Measurements from ENCODE around the gene FXYD3. TPM values are rescaled to one million over a fixed set of nuclear protein-coding genes. Genes with fewer than 3 reads are reported as not detected.
A peak's percentile ranks its signal among the peaks of the same experiment; 100 is the strongest.

Gene FXYD3
- total RNA-seq, 4 donors from 2014 or later, result 0.26 to 13.4 TPM; not detected in 2

DNA sequence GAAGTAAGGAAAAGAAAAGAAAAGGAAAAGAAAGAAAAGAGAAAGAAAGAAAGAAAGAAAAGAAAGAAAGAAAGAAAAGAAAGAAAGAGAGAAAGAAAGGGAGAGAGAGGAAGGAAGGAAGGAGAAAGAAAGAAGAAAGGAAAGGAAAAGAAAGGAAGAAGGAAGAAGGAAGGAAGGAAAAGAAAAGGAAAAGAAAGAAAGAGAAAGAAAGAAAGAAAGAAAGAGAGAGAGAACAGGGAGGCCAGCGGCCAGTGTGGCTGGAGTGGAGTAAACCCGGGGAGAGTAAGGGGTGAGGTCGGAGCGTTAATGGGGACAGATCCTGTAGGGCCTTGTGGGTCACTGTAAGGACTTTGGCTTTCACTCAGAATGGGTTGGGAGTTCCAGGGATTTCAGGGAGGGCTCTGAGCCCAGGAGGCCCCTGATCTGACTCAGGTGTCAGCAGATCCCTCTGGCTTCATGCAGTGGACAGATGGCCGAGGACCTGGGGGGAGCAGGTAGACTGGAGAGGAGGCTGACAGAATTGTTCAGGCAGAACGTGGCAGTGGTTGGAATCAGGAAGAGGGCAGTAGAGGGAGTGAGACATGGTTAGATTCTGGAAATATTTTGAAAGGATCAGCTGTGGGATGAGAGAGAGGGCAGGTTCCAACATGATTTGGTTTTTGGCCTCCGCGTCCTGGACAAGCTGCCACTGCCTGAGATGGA lies 19.8 kb upstream of the FXYD3 start:
- Histone ChIP-seq H3K9me3 (no peaks in the 10 kb centered on the region), H3K36me3 (no peaks in the 10 kb centered on the region), H3K4me3 (no peak overlapping the region), H3K4me1 (peaks cover 2 to 3% of the 10 kb centered on the region in 2 donors), H3K27ac (no peak overlapping the region), H3K27me3 (no peaks in the 10 kb centered on the region)
- DNase-seq (peak in 1 of 2 donors; percentile 48), ATAC-seq (peak; percentile 49 to 63)
- no peak for TF ChIP-seq POLR2A (IDR thresholded peaks at IDR 0.05)
- TF ChIP-seq, protein P1, sequence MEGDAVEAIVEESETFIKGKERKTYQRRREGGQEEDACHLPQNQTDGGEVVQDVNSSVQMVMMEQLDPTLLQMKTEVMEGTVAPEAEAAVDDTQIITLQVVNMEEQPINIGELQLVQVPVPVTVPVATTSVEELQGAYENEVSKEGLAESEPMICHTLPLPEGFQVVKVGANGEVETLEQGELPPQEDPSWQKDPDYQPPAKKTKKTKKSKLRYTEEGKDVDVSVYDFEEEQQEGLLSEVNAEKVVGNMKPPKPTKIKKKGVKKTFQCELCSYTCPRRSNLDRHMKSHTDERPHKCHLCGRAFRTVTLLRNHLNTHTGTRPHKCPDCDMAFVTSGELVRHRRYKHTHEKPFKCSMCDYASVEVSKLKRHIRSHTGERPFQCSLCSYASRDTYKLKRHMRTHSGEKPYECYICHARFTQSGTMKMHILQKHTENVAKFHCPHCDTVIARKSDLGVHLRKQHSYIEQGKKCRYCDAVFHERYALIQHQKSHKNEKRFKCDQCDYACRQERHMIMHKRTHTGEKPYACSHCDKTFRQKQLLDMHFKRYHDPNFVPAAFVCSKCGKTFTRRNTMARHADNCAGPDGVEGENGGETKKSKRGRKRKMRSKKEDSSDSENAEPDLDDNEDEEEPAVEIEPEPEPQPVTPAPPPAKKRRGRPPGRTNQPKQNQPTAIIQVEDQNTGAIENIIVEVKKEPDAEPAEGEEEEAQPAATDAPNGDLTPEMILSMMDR (IDR thresholded peaks at IDR 0.05 in 4 of 5, conservative IDR thresholded peaks at IDR 0.05 in 1 of 5), result no peak
- in situ Hi-C loops (cut with MboI; ENCODE audit: low sequenced_read_pairs in 4 of 4), result loop anchor here in 1 of 4 donors (10.0 kb wide), 1 partner anchor 51 kb away; the partner anchor contains the start of gene HPN
- intact Hi-C loops (cut with DNase I; ENCODE audit: low total_unique reads), result no loop called here

DNA sequence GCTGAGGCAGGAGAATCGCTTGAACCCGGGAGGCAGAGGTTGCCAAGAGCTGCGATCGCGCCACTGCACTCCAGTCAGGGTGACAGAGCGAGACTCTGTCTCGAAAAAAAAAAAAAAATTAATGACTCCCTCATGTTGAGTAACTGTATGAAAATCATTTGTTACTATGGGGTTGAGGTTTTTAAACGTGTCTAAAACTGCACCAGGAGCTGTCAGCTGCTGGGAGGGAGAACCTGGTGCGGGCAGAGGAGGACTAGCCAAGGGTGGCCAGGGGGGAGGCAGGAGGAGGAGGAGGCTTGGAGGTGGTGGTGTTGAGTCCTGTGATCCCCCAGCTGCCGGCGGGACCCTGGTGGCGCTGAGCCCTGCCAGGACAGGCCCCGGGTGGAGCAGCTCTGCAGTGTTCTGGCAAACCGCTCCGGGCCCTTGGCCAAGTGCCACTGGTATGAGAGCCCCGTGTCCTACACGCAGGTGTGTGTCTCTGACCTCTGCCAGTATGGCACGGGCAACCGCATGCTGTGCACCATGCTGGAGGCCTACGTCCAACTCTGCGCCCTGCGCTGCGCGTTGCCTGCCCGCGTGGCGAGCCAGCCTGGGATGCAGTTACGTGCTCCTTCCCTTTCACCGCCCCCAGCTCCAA lies 17.1 kb upstream of the FXYD3 start:
- in situ Hi-C loops (cut with MboI; ENCODE audit: low sequenced_read_pairs in 4 of 4) (loop anchor here in 1 of 4 donors (10.0 kb wide), 1 partner anchor 54 kb away; the partner anchor contains the start of gene HPN), intact Hi-C loops (cut with DNase I; ENCODE audit: low total_unique reads) (no loop called here)
- ATAC-seq, result no peak

DNA sequence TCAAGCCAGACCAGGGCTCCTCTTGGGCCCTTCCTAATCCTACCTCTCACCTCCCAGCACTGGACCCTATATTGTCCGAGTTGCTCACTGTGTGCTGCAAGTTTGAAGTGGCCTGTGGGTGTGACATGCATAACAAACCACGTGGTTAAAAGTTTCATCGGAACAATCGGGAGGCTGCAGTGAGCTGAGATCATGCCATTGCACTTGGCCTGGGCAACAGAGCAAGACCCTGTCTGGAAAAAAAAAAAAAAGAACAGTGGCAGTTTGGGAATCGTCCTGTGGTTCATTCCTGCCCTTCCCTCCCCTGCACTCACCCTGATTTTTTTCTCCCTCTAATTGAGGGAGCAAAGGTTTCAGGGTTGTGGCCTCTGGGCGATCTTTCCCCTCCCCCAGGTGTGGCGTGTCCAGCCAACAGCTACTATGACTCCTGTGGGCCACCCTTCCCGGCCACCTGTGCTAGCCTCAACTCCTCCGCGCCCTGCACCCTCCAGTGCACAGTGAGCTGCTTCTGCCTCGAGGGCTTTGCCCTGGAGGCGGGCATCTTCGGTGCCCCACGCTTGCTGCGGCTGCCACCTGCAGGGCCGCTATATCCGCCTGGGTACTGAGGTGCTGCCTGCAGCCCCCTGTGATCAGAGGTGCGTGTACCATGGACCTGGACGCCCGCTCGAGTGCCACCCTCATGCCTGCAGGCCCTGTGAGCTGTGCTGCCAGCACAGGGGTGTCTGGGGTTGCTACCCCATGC lies 16.3 kb upstream of the FXYD3 start:
- no peak overlapping the region for H3K27ac ChIP-seq
- no peaks in the 10 kb centered on the region for H3K27me3 ChIP-seq
- no peaks in the 10 kb centered on the region for H3K4me1 ChIP-seq
- H3K9me3 ChIP-seq, result no peaks in the 10 kb centered on the region
- DNase-seq, result no peak
- no peak overlapping the region for H3K4me3 ChIP-seq
- no peaks in the 10 kb centered on the region for H3K36me3 ChIP-seq
- no peak for ATAC-seq
- TF ChIP-seq, protein P1 (IDR thresholded peaks at IDR 0.05 in 4 of 5, conservative IDR thresholded peaks at IDR 0.05 in 1 of 5), result no peak
- no peak for TF ChIP-seq POLR2A (IDR thresholded peaks at IDR 0.05)
- intact Hi-C loops (cut with DNase I; ENCODE audit: low total_unique reads), result no loop called here
- in situ Hi-C loops (cut with MboI; ENCODE audit: low sequenced_read_pairs in 4 of 4), result loop anchor here in 1 of 4 donors (10.0 kb wide), 1 partner anchor 55 kb away; the partner anchor contains the start of gene HPN

More for the DNA sequence above, 17.1 kb upstream of the FXYD3 start:
- Histone ChIP-seq H3K27ac (no peak overlapping the region), H3K4me3 (no peak overlapping the region), H3K4me1 (no peaks in the 10 kb centered on the region), H3K27me3 (no peaks in the 10 kb centered on the region), H3K9me3 (no peaks in the 10 kb centered on the region), H3K36me3 (no peaks in the 10 kb centered on the region)
- TF ChIP-seq, protein P1 (IDR thresholded peaks at IDR 0.05 in 4 of 5, conservative IDR thresholded peaks at IDR 0.05 in 1 of 5), result no peak
- no peak for TF ChIP-seq POLR2A (IDR thresholded peaks at IDR 0.05)
- DNase-seq, result no peak

DNA sequence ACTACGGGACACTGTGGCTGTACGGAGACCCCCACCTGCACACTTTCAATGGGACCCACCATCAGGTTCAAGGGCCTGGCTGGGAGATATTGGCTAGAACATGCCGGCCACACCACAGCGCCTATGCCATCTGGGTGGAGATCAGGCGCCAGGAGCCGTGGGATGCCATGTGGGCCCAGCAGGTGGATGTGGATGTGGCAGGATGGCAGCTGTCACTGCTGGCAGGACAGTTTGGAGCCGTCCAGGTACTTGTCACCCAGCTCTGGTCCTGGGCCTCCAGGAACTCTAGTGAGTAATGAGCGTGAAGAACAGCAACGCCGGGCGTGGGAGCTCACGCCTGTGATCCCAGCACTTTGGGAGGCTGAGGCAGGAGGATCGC lies 15.7 kb upstream of the FXYD3 start:
- no peaks in the 10 kb centered on the region for H3K9me3 ChIP-seq
- H3K4me1 ChIP-seq, result no peaks in the 10 kb centered on the region
- no peaks in the 10 kb centered on the region for H3K27me3 ChIP-seq
- no peak overlapping the region for H3K27ac ChIP-seq
- in situ Hi-C loops (cut with MboI; ENCODE audit: low sequenced_read_pairs in 4 of 4), result loop anchor here in 1 of 4 donors (10.0 kb wide), 1 partner anchor 55 kb away; the partner anchor contains the start of gene HPN
- H3K4me3 ChIP-seq, result no peak overlapping the region
- intact Hi-C loops (cut with DNase I; ENCODE audit: low total_unique reads), result no loop called here
- no peak for TF ChIP-seq POLR2A (IDR thresholded peaks at IDR 0.05)
- TF ChIP-seq, protein P1 (IDR thresholded peaks at IDR 0.05 in 4 of 5, conservative IDR thresholded peaks at IDR 0.05 in 1 of 5), result no peak
- no peak for DNase-seq
- H3K36me3 ChIP-seq, result no peaks in the 10 kb centered on the region
- ATAC-seq, result peak in 1 of 2 donors; percentile 43

All from gastrocnemius medialis (tissue), 4 donors.